EH (cell line): ENCODE measurements around the gene YBX2.

Source experiments
- DNase-seq: peaks from one replicate; pipeline ENCODE4 v3.0.0-alpha.2; 2015; ENCODE audit warnings: low read depth

YBX2 gene

DNA sequence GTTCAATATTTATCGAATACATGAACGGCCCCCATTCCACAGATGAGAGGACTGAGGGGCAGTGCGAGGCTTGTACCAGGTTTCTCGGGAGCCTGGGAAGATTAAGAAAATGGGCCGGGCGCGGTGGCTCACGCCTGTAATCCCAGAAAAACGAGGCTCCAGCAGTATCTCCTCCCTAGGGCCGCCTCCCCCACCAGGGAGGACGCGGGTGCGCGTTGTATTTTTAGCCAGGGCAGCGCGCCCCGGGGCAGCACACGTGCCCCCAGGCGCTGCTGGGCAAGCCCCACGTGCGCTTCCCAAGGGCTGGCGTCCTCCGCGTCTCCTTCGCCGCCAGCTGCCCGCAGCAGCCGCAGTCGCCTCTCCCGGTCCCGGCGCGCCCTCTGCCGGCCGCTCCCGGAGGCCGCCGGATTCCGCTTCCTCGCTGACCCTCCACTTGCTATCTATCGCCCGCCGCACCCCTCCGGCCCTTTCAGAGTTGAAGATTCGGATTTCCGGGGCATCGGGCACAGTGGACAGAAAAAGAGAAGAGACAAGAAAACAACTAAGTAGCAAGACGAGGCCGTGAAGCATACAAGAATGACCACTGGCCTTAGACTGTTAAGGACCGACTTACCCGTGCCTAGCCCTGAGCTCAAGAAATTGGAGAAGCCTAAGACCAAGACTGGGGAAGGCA, 1.9 kb upstream of the YBX2 start:
- peak; percentile 84 for DNase-seq

- DNase-seq: no peak
Observed at GRCh38 chr17:7295230-7296180, 1.1 kb upstream of the YBX2 start.

DNA sequence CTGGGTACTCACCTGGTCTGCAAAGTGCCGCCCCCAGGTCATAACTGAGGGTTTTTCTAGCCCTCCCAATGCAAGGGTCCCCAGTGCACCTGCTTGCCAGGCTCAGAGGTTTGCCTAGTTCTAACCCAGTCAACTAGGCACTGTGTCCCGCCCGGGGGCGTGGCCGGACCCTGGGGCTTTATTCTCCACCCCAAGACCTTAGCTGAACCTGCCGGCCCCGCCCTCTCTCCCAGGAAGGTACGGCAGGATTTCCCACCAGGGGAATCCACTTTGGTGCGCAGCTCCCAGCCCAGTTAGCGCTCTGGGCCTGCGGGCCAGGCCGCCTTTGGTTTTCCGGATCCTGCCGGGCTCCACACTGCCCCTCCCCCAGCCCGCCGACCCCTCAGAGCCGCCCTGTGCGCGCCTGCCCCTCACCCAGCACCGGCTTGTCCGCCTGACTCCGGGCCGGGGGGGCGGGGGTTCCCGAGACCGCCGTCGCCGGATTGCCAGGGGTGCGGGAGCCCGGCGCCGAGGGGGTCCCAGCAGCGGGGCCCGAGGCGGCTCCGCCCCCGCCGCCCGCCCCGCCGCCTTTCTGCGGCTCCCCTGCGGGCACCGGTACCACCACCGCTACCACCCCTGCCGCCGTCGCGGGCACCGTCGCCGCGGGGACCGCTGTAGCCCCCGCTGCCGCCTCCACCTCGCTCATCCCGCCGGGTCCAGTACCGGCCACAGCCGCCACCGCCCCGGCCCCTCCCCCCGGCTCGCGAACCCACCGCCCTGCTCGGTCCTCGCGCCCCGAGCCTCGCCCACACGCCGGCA, 424 bp downstream of the YBX2 start:
- DNase-seq: no peak

DNA sequence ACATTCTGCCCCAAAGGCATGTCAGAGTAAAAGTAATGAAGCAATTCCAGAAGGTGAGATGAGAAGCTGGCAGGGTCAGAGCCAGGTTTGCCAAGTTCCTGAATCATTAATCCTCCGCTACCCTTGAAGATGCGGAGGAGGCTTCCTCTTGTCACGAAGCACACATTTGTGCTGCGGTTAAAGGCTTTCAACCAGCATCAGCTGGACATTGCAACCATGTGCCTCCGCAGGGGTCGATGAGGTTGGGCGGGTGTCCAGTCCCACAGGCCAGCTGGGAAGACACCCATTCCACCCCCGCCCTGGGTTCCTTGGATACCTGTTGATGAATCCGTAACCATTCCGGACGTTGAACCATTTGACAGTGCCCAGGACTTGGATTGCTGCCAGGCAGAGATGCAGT, 1.3 kb downstream of the YBX2 start:
- no peak for DNase-seq

- DNase-seq: no peak
Observed at GRCh38 chr17:7292729-7293128, 1.7 kb downstream of the YBX2 start.

DNA sequence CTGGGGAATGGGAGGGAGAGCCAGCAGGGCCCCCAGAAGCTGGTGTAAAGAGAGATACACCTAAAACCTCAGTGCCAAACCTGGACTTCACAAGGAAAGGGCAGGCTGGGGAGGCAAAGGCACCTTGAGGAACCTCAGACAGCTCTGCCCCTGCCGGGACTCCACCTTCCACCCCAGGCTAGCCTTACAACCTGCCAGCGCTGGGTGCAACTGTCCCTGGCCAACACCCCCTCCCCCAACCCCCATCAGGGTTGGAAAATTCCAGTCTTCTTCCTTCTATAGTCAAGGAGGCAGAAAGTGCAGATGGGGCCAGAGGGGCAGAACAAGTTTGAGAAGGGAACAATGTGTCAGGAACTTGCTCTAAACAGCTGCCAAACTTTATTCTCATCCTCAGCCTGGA, 2.2 kb downstream of the YBX2 start:
- DNase-seq: no peak

DNA sequence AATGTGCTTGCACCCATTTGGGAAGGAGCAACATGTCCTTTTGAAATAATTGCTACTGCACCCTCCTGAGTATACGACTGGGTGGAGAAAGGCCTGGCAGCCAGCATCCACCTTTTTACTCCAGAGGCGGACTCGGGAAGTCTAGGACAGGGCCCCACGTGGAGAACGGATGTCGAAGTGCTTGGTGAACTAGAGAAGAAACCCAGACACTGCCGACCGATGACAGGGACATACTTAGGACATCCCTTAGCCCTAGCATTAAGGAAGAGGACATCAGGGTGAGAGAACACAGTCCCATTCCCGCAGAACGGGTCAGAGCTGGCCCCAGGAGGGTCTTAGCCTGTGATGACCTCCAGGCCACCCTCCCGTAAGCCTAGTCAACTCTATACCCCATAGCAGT, 3.8 kb downstream of the YBX2 start:
- DNase-seq: no peak

- DNase-seq: no peak
Observed at GRCh38 chr17:7290166-7290565, 4.3 kb downstream of the YBX2 start.

- DNase-seq: no peak
Observed at GRCh38 chr17:7289256-7290032, 5.0 kb downstream of the YBX2 start.

DNA sequence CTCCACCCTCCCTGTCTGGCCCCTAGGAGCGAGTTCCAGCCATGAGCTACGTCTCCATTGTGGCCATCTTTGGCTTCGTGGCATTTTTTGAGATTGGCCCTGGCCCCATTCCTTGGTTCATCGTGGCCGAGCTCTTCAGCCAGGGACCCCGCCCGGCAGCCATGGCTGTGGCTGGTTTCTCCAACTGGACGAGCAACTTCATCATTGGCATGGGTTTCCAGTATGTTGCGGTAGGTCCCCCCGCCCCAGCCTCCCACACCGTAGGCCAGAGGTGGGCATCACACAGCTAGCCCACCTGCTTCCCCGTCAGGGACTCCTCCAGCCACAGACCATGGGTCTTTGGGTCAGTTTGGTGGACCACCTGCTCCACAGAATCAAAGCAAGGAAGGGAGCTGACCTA, 8.8 kb downstream of the YBX2 start:
- no peak for DNase-seq

DNA sequence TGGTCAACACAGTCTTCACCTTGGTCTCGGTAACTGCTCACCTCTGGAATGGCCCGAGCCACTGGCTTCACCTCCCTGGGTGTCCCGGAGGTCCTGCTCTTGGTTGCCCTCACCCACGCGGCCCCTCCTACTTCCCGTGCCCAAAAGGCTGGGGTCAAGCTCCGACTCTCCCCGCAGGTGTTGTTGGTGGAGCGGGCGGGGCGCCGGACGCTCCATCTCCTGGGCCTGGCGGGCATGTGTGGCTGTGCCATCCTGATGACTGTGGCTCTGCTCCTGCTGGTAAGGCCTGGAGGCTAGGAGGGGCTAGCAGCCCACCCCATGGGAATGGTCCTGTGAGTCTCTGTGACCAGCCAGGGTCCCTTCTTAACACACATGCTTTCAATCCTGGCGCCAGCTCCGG, 9.5 kb downstream of the YBX2 start:
- no peak for DNase-seq

- DNase-seq: no peak
Observed at GRCh38 chr17:7283471-7284216, 10.8 kb downstream of the YBX2 start.

- DNase-seq: no peak
Observed at GRCh38 chr17:7282752-7283321, 11.6 kb downstream of the YBX2 start.

DNA sequence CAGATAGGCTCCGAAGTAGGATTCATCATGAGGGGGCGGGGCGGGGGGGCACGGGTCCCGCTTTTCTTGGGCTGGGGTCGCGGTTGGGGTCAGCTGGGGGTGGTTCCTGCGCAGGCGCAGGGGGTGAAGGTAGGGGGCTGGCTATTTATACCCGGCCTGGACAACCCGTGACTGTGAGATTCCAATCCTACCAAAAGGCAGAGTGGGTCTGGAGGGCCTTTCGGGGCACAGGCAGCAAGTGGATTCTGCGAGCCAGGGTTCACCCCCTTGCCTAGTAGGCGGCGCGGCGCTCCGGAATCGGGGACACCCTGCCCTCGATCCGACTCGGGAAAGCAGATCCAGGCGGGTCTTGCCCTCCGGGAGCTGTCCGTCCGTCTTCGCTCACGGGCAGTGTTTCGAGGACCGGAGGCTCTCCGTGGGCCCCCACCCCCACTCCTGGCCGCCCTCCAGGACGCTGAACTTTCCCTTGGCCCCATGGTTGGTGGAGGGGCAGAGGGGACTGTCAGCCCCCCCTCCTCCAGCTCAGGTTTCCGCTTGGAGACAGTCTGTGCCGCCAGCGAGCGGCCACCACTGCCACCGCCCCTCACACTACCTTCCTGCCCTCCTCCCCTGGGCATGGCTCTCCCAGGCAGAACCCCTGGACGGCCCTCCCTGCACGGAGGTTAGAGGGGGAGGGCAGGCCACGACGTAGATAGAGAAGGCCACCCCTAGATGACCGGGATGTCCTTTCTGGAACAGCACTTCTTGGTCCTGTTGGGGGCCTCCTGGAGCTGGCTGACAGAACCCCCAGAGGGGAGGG, 12.3 kb downstream of the YBX2 start:
- no peak for DNase-seq

GRCh38 chr17:7281074-7281952, 13.1 kb downstream of the YBX2 start, which contains the start of gene SLC2A4:
Gene SLC2A4 (plus strand): TSS chr17:7281718. CDS start chr17:7281935, 217 bp downstream.
- peak; percentile 96 for DNase-seq

DNA sequence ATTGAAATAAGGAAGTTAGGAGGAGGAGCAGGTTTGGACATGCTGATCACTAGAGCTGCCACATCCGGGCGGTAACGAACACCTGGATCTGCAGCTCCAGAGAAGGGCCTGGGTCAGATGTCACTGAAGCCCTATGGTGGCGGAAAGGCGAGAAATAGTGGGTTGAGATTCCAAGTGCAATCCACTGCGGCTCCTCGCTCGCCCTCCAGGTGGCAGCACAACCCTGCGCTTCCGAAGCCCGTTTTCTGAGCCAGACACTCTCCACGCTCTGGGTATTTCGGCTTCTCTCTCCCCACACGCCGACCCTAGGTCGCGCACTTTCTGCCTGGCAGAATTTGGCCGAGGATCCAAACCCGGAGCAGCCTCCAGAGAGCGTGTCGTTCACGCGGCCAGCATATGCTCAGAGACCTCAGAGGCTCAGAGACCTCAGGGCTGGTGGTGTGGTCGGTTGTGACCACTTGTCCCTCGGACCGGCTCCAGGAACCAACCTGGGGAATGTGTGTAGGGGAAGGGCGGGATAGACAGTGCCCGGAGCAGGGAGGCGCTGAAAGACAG, 13.8 kb downstream of the YBX2 start:
- peak; percentile 78 for DNase-seq

DNA sequence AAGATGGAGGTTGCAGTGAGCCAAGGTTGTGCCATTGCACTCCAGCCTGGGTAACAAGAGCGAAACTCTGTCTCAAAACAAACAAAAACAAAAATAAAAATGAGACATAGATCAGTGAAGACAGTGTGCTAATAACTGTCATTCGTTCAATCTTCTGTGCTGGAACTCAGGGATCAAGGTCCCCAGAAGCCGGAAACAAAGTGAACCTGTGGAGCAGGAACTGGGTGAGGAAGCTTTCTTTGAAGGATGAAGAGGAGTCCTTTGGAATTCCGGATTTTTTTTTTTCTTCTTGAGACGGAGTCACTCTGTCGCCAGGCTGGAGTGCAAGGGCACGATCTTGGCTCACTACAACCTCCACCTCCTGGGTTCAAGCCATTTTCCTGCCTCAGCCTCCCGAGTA, 15.0 kb downstream of the YBX2 start:
- no peak for DNase-seq

GRCh38 chr17:7266784-7267183, 27.7 kb downstream of the YBX2 start:
- DNase-seq: peak; percentile 39

DNA sequence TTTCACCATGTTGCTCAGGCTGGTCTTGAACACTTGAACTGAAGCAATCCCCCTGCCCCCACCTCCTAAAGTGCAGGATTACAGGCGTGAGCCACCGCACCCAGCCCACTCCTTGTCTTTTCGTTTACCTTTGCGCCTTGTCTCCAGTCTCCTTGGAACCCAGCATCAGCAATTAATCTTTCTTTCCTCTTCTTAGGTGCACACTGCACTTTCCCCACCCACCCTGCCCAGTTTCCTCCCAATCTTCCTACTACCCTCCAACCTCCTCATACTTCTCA, 30.7 kb downstream of the YBX2 start:
- no peak for DNase-seq
